Naive thymus-derived CD4-positive, alpha-beta T cell (primary cell): Measurements from ENCODE around the gene VDAC1. TPM values are rescaled to one million over a fixed set of nuclear protein-coding genes. Genes with fewer than 3 reads are reported as not detected.
"Not testable (repeated sequence)": the region's sequence is repeated elsewhere in the genome, so short reads cannot be mapped to it uniquely, and the experiment has no call there.

Experiments
- ATAC-seq: fragments of 150-1000 bp; cut with Tn5 transposase; 2 replicates; pipeline ENCODE4 v1.10.0; 2021; ENCODE audit warnings: mild to moderate bottlenecking, moderate library complexity
- CTCF ChIA-PET: fragments of 350-600 bp; sonication (Branson Sonifier 250); formaldehyde crosslinking; loops from one replicate; lab custom pipeline; 2021; ENCODE audit warnings: antibody characterized with exemption; lab: Charles Lee
- POLR2A ChIA-PET: fragments of 350-600 bp; sonication (Branson Sonifier 250); formaldehyde crosslinking; loops from one replicate; lab custom pipeline; 2021; ENCODE audit warnings: antibody characterized with exemption, inconsistent platforms; lab: Charles Lee
- DNase-seq, 9 donors: peaks; one replicate each; pipeline versions ENCODE4 v3.0.0 to v3.0.0-alpha.2; 2020 to 2022; ENCODE audit warnings: mixed read lengths in 1 of 9
- H3K27ac ChIP-seq: one replicate; pipeline ENCODE4 v1.7.0; 2013; ENCODE audit warnings: mild to moderate bottlenecking, low read depth, low read length, moderate library complexity
- H3K27me3 ChIP-seq, 2 donors: one replicate each; pipeline ENCODE4 v1.7.0; 2013; ENCODE audit warnings: low read length in 2 of 2, mild to moderate bottlenecking in 2 of 2, moderate library complexity in 2 of 2; ENCODE audit not compliant: control insufficient read depth in 2 of 2, insufficient read depth in 2 of 2
- H3K36me3 ChIP-seq, 3 experiments: 1 replicate in 2 of 3; 2 replicates in 1 of 3; pipeline ENCODE4 v1.7.0; 2013; ENCODE audit warnings: low read length in 3 of 3, mild to moderate bottlenecking in 3 of 3, moderate library complexity in 1 of 3; ENCODE audit not compliant: insufficient read depth in 3 of 3, control insufficient read depth in 2 of 3
- H3K4me1 ChIP-seq, 2 donors: one replicate each; pipeline ENCODE4 v1.7.0; 2013; ENCODE audit warnings: low read length in 2 of 2, mild to moderate bottlenecking in 2 of 2, moderate library complexity in 1 of 2; ENCODE audit not compliant: control insufficient read depth in 2 of 2, insufficient read depth in 2 of 2
- H3K4me3 ChIP-seq: 2 replicates; pipeline ENCODE4 v1.7.0; 2013; ENCODE audit warnings: mild to moderate bottlenecking, low read length
- H3K9me3 ChIP-seq, 3 experiments: 1 replicate in 2 of 3; 2 replicates in 1 of 3; pipeline ENCODE4 v1.7.0; 2013; ENCODE audit warnings: low read length in 3 of 3; ENCODE audit not compliant: control insufficient read depth in 2 of 3
- H3K27ac Mint-ChIP-seq, 9 donors: one replicate each; pipeline ENCODE4 v1.8.0; 2020 to 2022; ENCODE audit warnings: mixed read lengths in 9 of 9, mild to moderate bottlenecking in 8 of 9, moderate library complexity in 5 of 9, inconsistent platforms in 2 of 9
- H3K27me3 Mint-ChIP-seq, 5 donors: one replicate each; pipeline ENCODE4 v1.8.0; 2021 to 2022; ENCODE audit warnings: mixed read lengths in 5 of 5, mild to moderate bottlenecking in 1 of 5
- H3K36me3 Mint-ChIP-seq, 5 donors: one replicate each; pipeline ENCODE4 v1.8.0; 2020 to 2022; ENCODE audit warnings: mixed read lengths in 5 of 5, mild to moderate bottlenecking in 3 of 5, inconsistent platforms in 1 of 5
- H3K4me1 Mint-ChIP-seq, 7 donors: one replicate each; pipeline ENCODE4 v1.8.0; 2020 to 2022; ENCODE audit warnings: mixed read lengths in 7 of 7, mild to moderate bottlenecking in 3 of 7, inconsistent platforms in 1 of 7
- H3K4me3 Mint-ChIP-seq, 10 donors: one replicate each; pipeline ENCODE4 v1.8.0; 2020 to 2022; ENCODE audit warnings: mild to moderate bottlenecking in 10 of 10, mixed read lengths in 10 of 10, moderate library complexity in 6 of 10, inconsistent platforms in 2 of 10
- H3K9me3 Mint-ChIP-seq, 11 donors: one replicate each; pipeline ENCODE4 v1.8.0; 2020 to 2022; ENCODE audit warnings: mixed read lengths in 11 of 11, mild to moderate bottlenecking in 4 of 11, inconsistent platforms in 1 of 11, moderate library complexity in 1 of 11
- intact Hi-C, 2 donors: fragments of 100-400 bp; cut with micrococcal nuclease; formaldehyde crosslinking; loops; one replicate each; pipeline ENCODE4 v1.15.1; 2023
- polyA plus RNA-seq, 2 donors: library from polyadenylated mRNA; unstranded; fragments of 300-500 nt; fragmentation: Illumina TruSeq; gene quantifications; one replicate each; pipeline ENCODE4 v1.2.3, GENCODE V29; 2021
- total RNA-seq, 6 experiments: library from RNA in 5 of 6; stranded (reverse) in 5 of 6; gene quantifications; 1 replicate in 5 of 6; 2 replicates in 1 of 6; pipeline ENCODE4 v1.2.3 and lab custom pipeline; 2021 to 2026

VDAC1 gene
- total and polyA plus RNA-seq, 7 experiments from 2014 or later: 37.8 to 259 (median 48.4) TPM

DNA sequence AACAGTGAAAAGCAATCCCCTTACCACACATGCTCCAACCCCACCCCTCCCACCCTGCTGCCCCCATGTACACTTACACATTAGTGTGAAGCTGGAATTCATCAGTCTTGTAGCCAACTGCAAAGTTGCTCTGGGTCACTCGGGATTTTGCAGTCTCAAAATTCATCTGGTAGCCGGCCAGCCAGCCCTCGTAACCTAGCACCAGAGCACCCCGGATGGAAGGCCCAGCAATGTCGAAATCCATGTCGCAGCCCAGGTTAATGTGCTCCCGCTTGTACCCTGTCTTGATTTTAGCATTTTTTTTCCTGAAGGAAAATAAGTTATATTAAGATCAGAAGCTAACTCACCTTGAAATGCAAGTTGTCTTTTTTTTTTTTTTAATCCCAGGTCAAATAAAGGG lies 24.1 kb downstream of the VDAC1 start:
- Mint-ChIP-seq H3K4me1 (peaks cover 0 to 20% (median 0%) of the 10 kb centered on the region in 7 donors), H3K27ac (peak overlapping the region in 1 of 9 donors; percentile 17), H3K27me3 (no peaks in the 10 kb centered on the region), H3K9me3 (no peaks in the 10 kb centered on the region), H3K4me3 (no peak overlapping the region), H3K36me3 (peaks cover 0 to 21% (median 4%) of the 10 kb centered on the region in 5 donors)
- no peaks in the 10 kb centered on the region for H3K27me3 ChIP-seq
- DNase-seq (no peak), ATAC-seq (no peak)
- H3K9me3 ChIP-seq: no peaks in the 10 kb centered on the region
- H3K4me3 ChIP-seq: no peak overlapping the region
- intact Hi-C loops: loop anchor here in 1 of 2 donors (1.0 kb wide), 1 partner anchor 869 kb away; no protein-coding TSS in a partner anchor
- H3K36me3 ChIP-seq: peaks cover 0 to 36% (median 4%) of the 10 kb centered on the region in 3 experiments
- no peaks in the 10 kb centered on the region for H3K4me1 ChIP-seq
- ChIA-PET CTCF (no interaction called here), POLR2A (no interaction called here)
- H3K27ac ChIP-seq: no peak overlapping the region

DNA sequence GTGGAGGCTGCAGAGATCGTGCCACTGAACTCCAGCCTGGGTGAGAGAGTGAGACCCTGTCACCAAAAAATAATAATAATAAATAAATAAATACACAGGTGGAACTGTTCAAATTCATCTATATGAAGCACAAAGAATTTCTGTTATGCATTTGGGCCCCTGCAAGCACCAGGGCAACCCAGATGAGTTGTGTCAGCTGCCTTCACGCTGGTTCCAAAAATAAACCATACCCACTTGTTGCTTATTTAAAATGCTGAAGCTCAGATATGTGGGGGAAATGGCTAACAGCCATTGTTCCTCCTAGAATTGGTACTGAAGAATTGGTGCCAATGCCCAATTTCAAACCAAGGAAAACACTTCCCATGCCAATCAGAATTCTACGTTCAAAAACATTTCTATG lies 25.8 kb downstream of the VDAC1 start:
- ATAC-seq (no peak), DNase-seq (no peak)
- Mint-ChIP-seq H3K36me3 (peaks cover 0 to 22% (median 4%) of the 10 kb centered on the region in 5 donors), H3K4me1 (peaks cover 0 to 20% (median 0%) of the 10 kb centered on the region in 7 donors), H3K4me3 (no peak overlapping the region), H3K27ac (no peak overlapping the region), H3K9me3 (no peaks in the 10 kb centered on the region), H3K27me3 (no peaks in the 10 kb centered on the region)
- H3K27ac ChIP-seq: no peak overlapping the region
- ChIA-PET POLR2A (interaction anchor here (0.6 to 1.2 kb wide), 2 partner anchors 26 to 386 kb away, joined by 4 read pairs; partner anchors contain the start of gene VDAC1), CTCF (interaction anchor here (0.7 to 1.4 kb wide), 2 partner anchors 44 to 313 kb away, joined by 3 read pairs; no protein-coding TSS in a partner anchor)
- H3K4me1 ChIP-seq: no peaks in the 10 kb centered on the region
- no peak overlapping the region for H3K4me3 ChIP-seq
- no peaks in the 10 kb centered on the region for H3K27me3 ChIP-seq
- H3K36me3 ChIP-seq: peaks cover 4 to 47% (median 13%) of the 10 kb centered on the region in 3 experiments
- intact Hi-C loops: no loop called here
- no peaks in the 10 kb centered on the region for H3K9me3 ChIP-seq

GRCh38 chr5:133977858-133978257 lies 26.9 kb downstream of the VDAC1 start:
- POLR2A ChIA-PET: interaction anchor here (0.9 kb wide), 1 partner anchor 9 kb away, joined by 3 read pairs; no protein-coding TSS in a partner anchor
- no peak overlapping the region for H3K4me3 ChIP-seq
- peak overlapping the region; percentile 5 for H3K27ac ChIP-seq
- peaks cover 0 to 20% (median 0%) of the 10 kb centered on the region in 7 donors for H3K4me1 Mint-ChIP-seq
- peak overlapping the region in 5 of 9 donors; percentile 13 to 28 (median 19) for H3K27ac Mint-ChIP-seq
- ATAC-seq (no peak), DNase-seq (no peak)
- H3K9me3 ChIP-seq: no peaks in the 10 kb centered on the region
- peaks cover 0 to 49% (median 17%) of the 10 kb centered on the region in 3 experiments for H3K36me3 ChIP-seq
- no peaks in the 10 kb centered on the region for H3K27me3 ChIP-seq
- H3K27me3 Mint-ChIP-seq: no peaks in the 10 kb centered on the region
- peaks cover 0 to 19% (median 3%) of the 10 kb centered on the region in 5 donors for H3K36me3 Mint-ChIP-seq
- no peak overlapping the region for H3K4me3 Mint-ChIP-seq
- intact Hi-C loops: no loop called here
- CTCF ChIA-PET: no interaction called here
- H3K9me3 Mint-ChIP-seq: no peaks in the 10 kb centered on the region
- no peaks in the 10 kb centered on the region for H3K4me1 ChIP-seq

DNA sequence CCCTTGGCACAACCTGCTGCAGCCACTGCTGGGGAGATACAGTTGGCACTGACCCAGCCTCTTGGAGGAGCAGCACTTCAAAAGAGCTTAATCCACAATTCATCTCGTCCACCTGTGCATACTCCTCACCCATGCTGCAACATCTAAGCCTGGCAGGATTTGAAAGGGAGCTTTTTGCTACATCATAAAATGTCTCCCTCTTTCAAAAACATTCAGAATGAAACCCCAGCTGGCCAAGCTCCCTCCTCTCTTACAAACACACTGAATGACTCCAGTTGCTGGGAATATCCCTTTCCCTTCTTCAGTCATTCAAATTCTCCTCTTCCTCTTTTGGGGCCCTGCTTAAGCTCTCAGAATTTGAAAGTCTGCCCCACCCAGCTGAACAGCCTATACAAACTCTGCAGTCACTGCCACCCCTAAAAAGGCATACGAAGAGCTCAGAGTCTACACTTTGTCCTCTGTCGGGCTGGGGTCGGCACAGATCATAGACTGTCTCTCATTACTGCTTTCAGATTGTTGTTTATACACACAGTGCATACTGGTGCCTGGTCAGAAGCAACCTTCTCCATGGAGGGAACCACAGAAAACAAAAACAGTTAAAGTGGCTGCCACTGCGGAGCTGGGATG lies 27.5 kb downstream of the VDAC1 start:
- H3K36me3 Mint-ChIP-seq: peaks cover 0 to 19% (median 3%) of the 10 kb centered on the region in 5 donors
- H3K27ac Mint-ChIP-seq: peak overlapping the region in 7 of 9 donors; percentile 14 to 74 (median 28)
- Histone ChIP-seq H3K4me3 (no peak overlapping the region), H3K4me1 (no peaks in the 10 kb centered on the region), H3K27ac (peak overlapping the region; percentile 5), H3K27me3 (no peaks in the 10 kb centered on the region), H3K36me3 (peaks cover 0 to 51% (median 17%) of the 10 kb centered on the region in 3 experiments), H3K9me3 (no peaks in the 10 kb centered on the region)
- ATAC-seq (peak; percentile 27), DNase-seq (no peak)
- ChIA-PET CTCF (interaction anchor here (0.8 kb wide), 1 partner anchor 16 kb away, joined by 3 read pairs; no protein-coding TSS in a partner anchor), POLR2A (interaction anchor here (0.7 kb wide), 1 partner anchor 1606 kb away, joined by 3 read pairs; no protein-coding TSS in a partner anchor)
- H3K4me3 Mint-ChIP-seq: no peak overlapping the region
- H3K9me3 Mint-ChIP-seq: no peaks in the 10 kb centered on the region
- H3K4me1 Mint-ChIP-seq: peaks cover 0 to 20% (median 0%) of the 10 kb centered on the region in 7 donors
- intact Hi-C loops: no loop called here
- H3K27me3 Mint-ChIP-seq: no peaks in the 10 kb centered on the region

DNA sequence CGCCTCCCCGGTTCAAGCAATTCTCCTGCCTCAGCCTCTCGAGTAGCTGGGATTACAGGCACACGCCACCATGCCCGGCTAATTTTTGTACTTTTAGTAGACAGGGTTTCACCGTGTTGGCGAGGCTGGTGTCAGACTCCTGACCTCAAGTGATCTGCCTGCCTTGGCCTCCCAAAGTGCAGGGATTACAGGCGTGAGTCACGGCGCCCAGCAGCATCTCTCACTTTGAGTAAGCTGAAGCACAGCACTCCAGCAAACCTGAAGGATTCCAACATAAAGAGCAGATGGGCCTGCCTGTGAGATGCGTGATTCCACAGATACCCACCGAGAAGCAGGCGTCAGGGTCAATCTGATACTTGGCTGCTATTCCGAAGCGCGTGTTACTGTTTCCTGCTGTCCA lies 29.2 kb downstream of the VDAC1 start:
- H3K27ac Mint-ChIP-seq, H3K27me3 Mint-ChIP-seq, H3K27ac ChIP-seq, H3K4me1 ChIP-seq, H3K9me3 ChIP-seq, H3K27me3 ChIP-seq, H3K4me3 Mint-ChIP-seq, DNase-seq, H3K4me3 ChIP-seq, H3K9me3 Mint-ChIP-seq, CTCF ChIA-PET, POLR2A ChIA-PET, intact Hi-C loops, ATAC-seq: not testable (repeated sequence)
- H3K36me3 ChIP-seq: peaks cover 0 to 56% (median 17%) of the 10 kb centered on the region in 3 experiments
- Mint-ChIP-seq H3K4me1 (peaks cover 0 to 12% (median 0%) of the 10 kb centered on the region in 7 donors), H3K36me3 (peaks cover 0 to 15% (median 3%) of the 10 kb centered on the region in 5 donors)

- H3K4me1 Mint-ChIP-seq: peaks cover 0 to 15% (median 11%) of the 10 kb centered on the region in 7 donors
- no peak overlapping the region for H3K4me3 ChIP-seq
- DNase-seq (no peak), ATAC-seq (no peak)
- POLR2A ChIA-PET: interaction anchor here (0.6 kb wide), 1 partner anchor 176 kb away, joined by 3 read pairs; no protein-coding TSS in a partner anchor
- peaks cover 0 to 4% of the 10 kb centered on the region in 2 donors for H3K4me1 ChIP-seq
- H3K9me3 ChIP-seq: no peaks in the 10 kb centered on the region
- CTCF ChIA-PET: no interaction called here
- H3K9me3 Mint-ChIP-seq: no peaks in the 10 kb centered on the region
- peaks cover 0 to 12% (median 3%) of the 10 kb centered on the region in 5 donors for H3K36me3 Mint-ChIP-seq
- no peak overlapping the region for H3K4me3 Mint-ChIP-seq
- H3K27me3 Mint-ChIP-seq: no peaks in the 10 kb centered on the region
- H3K36me3 ChIP-seq: peaks cover 0 to 56% (median 17%) of the 10 kb centered on the region in 3 experiments
- H3K27ac ChIP-seq: no peak overlapping the region
- H3K27ac Mint-ChIP-seq: peak overlapping the region in 1 of 9 donors; percentile 49
- intact Hi-C loops: no loop called here
- H3K27me3 ChIP-seq: no peaks in the 10 kb centered on the region
Observed at GRCh38 chr5:133974142-133974541, 30.6 kb downstream of the VDAC1 start.
